HCT116 (cell line): Measurements from ENCODE around the gene MAGOHB. TPM values are rescaled to one million over a fixed set of nuclear protein-coding genes. Genes with fewer than 3 reads are reported as not detected.

Experiments
- ATAC-seq: fragments of 200-7000 bp; cut with Tn5 transposase; 2 replicates; pipeline ENCODE4 v1.9.1; 2020; ENCODE audit warnings: mild to moderate bottlenecking, moderate library complexity
- BruUV-seq: library from RNA; stranded (reverse); fragments of 400-500 nt; replicated peaks from 2 replicates; lab custom pipeline; 2021; lab: Mats Ljungman, UMichigan
- CTCF ChIA-PET: fragments of 300-600 bp; sonication (Branson Sonifier 250); formaldehyde crosslinking; loops from one replicate; lab custom pipeline; 2021; ENCODE audit warnings: antibody characterized with exemption; lab: Charles Lee
- POLR2A ChIA-PET: fragments of 300-600, 350-600 bp; sonication (Branson Sonifier 250); formaldehyde crosslinking; loops from one replicate; lab custom pipeline; 2021; ENCODE audit warnings: antibody characterized with exemption; lab: Charles Lee
- RAD21 ChIA-PET, 2 experiments: fragments of 300-600 bp; sonication (Branson Sonifier 250); formaldehyde crosslinking; loops; one replicate each; lab custom pipeline; 2023; ENCODE audit warnings: low total read pairs in 2 of 2; ENCODE audit not compliant: uncharacterized antibody in 2 of 2, unreplicated experiment in 2 of 2, low non-redundant PET in 1 of 2; lab: Charles Lee
- DNase-seq: peaks from one replicate; pipeline ENCODE4 v3.0.0-alpha.2; 2010; ENCODE audit warnings: low read depth, low spot score
- H2AFZ ChIP-seq: fragments of 200-600 bp; shearing (Covaris generic), sonication (generic); 2 replicates; pipeline ENCODE4 v1.6.1; 2017; ENCODE audit warnings: low read depth, mixed run types, mixed read lengths, antibody characterized with exemption, low read length; ENCODE audit not compliant: poor library complexity, severe bottlenecking
- H3K27ac ChIP-seq: 2 replicates; pipeline ENCODE4 v1.5.1; 2012; ENCODE audit warnings: low read depth, low read length
- H3K27me3 ChIP-seq: fragments of 200-600 bp; sonication (generic); 2 replicates; pipeline ENCODE4 v1.6.1; 2016; ENCODE audit warnings: mixed run types, low read length, mixed read lengths; ENCODE audit not compliant: insufficient read depth
- H3K36me3 ChIP-seq, 2 experiments: fragments of 200-500 bp in 1 of 2; fragments of 200-600 bp in 1 of 2; sonication (Bioruptor generic) in 1 of 2; sonication (generic) in 1 of 2; 2 replicates each; pipeline versions ENCODE4 v1.5.1 to v1.6.1; 2014 to 2016; ENCODE audit warnings: low read length in 2 of 2, inconsistent platforms in 1 of 2, mixed read lengths in 1 of 2, mixed run types in 1 of 2; ENCODE audit not compliant: insufficient read depth in 2 of 2, control insufficient read depth in 1 of 2
- H3K4me1 ChIP-seq, 2 experiments: fragments of 200-600 bp in 1 of 2; sonication (generic) in 1 of 2; 2 replicates each; pipeline versions ENCODE4 v1.5.1 to v1.6.1; 2012 to 2017; ENCODE audit warnings: low read length in 2 of 2, inconsistent platforms in 1 of 2, mild to moderate bottlenecking in 1 of 2, mixed read lengths in 1 of 2, mixed run types in 1 of 2, moderate library complexity in 1 of 2; ENCODE audit not compliant: insufficient read depth in 2 of 2, control insufficient read depth in 1 of 2
- H3K4me2 ChIP-seq: fragments of 200-600 bp; sonication (generic); 2 replicates; pipeline ENCODE4 v1.6.1; 2017; ENCODE audit warnings: mixed run types, low read length, mixed read lengths
- H3K4me3 ChIP-seq, 2 experiments: fragments of 200-600 bp in 1 of 2; sonication (generic) in 1 of 2; replicated peaks in 1 of 2; 2 replicates each; pipeline ENCODE4 v1.5.1; 2011 to 2016; ENCODE audit warnings: low read length in 2 of 2, control low read depth in 1 of 2, low read depth in 1 of 2, mild to moderate bottlenecking in 1 of 2, mixed read lengths in 1 of 2, mixed run types in 1 of 2
- H3K79me2 ChIP-seq: fragments of 200-600 bp; sonication (generic); 2 replicates; pipeline ENCODE4 v1.6.1; 2017; ENCODE audit warnings: mild to moderate bottlenecking, mixed run types, low read length, moderate library complexity, mixed read lengths; ENCODE audit not compliant: insufficient read depth
- H3K9ac ChIP-seq: fragments of 200-600 bp; sonication (generic); 2 replicates; pipeline ENCODE4 v1.6.1; 2016; ENCODE audit warnings: low read length, mixed read lengths
- H3K9me2 ChIP-seq: fragments of 200-600 bp; sonication (generic), shearing (Covaris generic); 2 replicates; pipeline ENCODE4 v1.6.1; 2017; ENCODE audit warnings: mixed run types, mild to moderate bottlenecking, moderate library complexity; ENCODE audit not compliant: insufficient read depth
- H3K9me3 ChIP-seq, 2 experiments: fragments of 200-500 bp in 1 of 2; fragments of 200-600 bp in 1 of 2; sonication (Bioruptor generic) in 1 of 2; sonication (generic) in 1 of 2; 2 replicates each; pipeline ENCODE4 v1.6.1; 2014 to 2017; ENCODE audit warnings: low read length in 2 of 2, mixed read lengths in 2 of 2, inconsistent platforms in 1 of 2, low read depth in 1 of 2, mild to moderate bottlenecking in 1 of 2, mixed run types in 1 of 2, moderate library complexity in 1 of 2; ENCODE audit not compliant: control insufficient read depth in 1 of 2, insufficient read depth in 1 of 2
- H4K20me1 ChIP-seq: fragments of 200-600 bp; sonication (generic), shearing (Covaris generic); 2 replicates; pipeline ENCODE4 v1.6.1; 2017; ENCODE audit warnings: mixed run types, mild to moderate bottlenecking, moderate library complexity; ENCODE audit not compliant: insufficient read depth
- CBX3 ChIP-seq: IDR thresholded peaks from 2 replicates; pipeline ENCODE4 v1.6.1; 2012; ENCODE audit warnings: low read depth
- EZH2 ChIP-seq: fragments of 200-600 bp; sonication (generic); IDR thresholded peaks from 2 replicates; pipeline ENCODE4 v1.6.1; 2017; ENCODE audit warnings: antibody characterized with exemption, mixed run types
- FOSL1 ChIP-seq: IDR thresholded peaks from 2 replicates; pipeline ENCODE4 v1.6.1; 2012; ENCODE audit warnings: low read depth
- JUND ChIP-seq: IDR thresholded peaks from 2 replicates; pipeline ENCODE4 v1.6.1; 2012
- POLR2A ChIP-seq: IDR thresholded peaks from 2 replicates; pipeline ENCODE4 v1.7.0; 2011; ENCODE audit warnings: borderline replicate concordance; ENCODE audit not compliant: insufficient read depth, insufficient read length; ENCODE audit errors: extremely low read depth
- POLR2AphosphoS5 ChIP-seq: IDR thresholded peaks from 2 replicates; pipeline ENCODE4 v1.6.1; 2011; ENCODE audit warnings: mild to moderate bottlenecking, low read depth, low read length, moderate library complexity
- REST ChIP-seq: IDR thresholded peaks from 2 replicates; pipeline ENCODE4 v1.6.1; 2012; ENCODE audit warnings: low read depth
- SP1 ChIP-seq: IDR thresholded peaks from 2 replicates; pipeline ENCODE4 v1.6.1; 2012; ENCODE audit warnings: low read depth
- ZFX ChIP-seq: fragments of 450-650 bp; IDR thresholded peaks from 2 replicates; pipeline ENCODE4 v1.6.1; 2017
- ZNF274 ChIP-seq: fragments of 200-500 bp; sonication (Bioruptor generic); IDR thresholded peaks from 2 replicates; pipeline ENCODE4 v1.6.1; 2014; ENCODE audit warnings: mild to moderate bottlenecking, low read depth, low read length, inconsistent platforms
- intact Hi-C: fragments of 100-400 bp; cut with micrococcal nuclease; formaldehyde crosslinking; loops from 2 replicates; pipeline ENCODE4 v1.10.0; 2022
- total RNA-seq: library from RNA; stranded (reverse); gene quantifications from one replicate; pipeline ENCODE4 v1.2.1, GENCODE V29; 2021; ENCODE audit not compliant: unreplicated experiment
- TF ChIP-seq, protein P1 (sequence below): IDR thresholded peaks from 2 replicates; pipeline ENCODE4 v1.6.1; 2011; ENCODE audit warnings: mild to moderate bottlenecking, low read length, moderate library complexity; ENCODE audit not compliant: insufficient replicate concordance; ENCODE audit errors: extremely low read depth
- TF ChIP-seq, protein P2 (sequence below), 3 experiments: fragments of 200-600 bp in 1 of 3; sonication (generic) in 1 of 3; IDR thresholded peaks in 2 of 3; conservative IDR thresholded peaks in 1 of 3; 2 replicates each; pipeline ENCODE4 v1.5.1; 2012 to 2017; ENCODE audit warnings: low read depth in 2 of 3, low read length in 2 of 3, antibody characterized with exemption in 1 of 3, borderline replicate concordance in 1 of 3, control low read depth in 1 of 3, mild to moderate bottlenecking in 1 of 3, mixed read lengths in 1 of 3, mixed run types in 1 of 3, moderate library complexity in 1 of 3; ENCODE audit not compliant: insufficient read depth in 1 of 3

MAGOHB gene
- total RNA-seq, 1 experiment from 2014 or later: 55.8 TPM

DNA sequence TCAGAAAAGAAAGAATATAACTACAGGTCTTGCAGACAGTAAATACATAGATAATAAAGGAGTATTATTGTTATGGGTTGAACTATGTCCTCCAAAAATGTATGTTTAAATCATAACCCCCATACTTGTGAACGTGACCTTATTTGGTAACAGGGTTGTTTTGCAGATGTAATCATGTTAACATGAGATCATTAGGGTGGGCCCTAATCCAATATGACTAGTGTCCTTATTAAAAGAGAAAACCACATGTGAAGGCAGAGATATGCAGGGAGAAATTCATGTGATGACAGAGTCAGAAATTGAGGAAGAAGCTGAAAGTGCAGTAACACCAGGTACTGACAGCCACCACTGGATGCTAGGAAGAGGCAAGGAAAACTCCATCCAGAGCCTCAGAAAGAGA is 29.0 kb downstream of the MAGOHB start:
- Histone ChIP-seq H3K9ac (no peak overlapping the region), H3K4me1 (no peaks in the 10 kb centered on the region), H3K79me2 (no peaks in the 10 kb centered on the region), H4K20me1 (no peaks in the 10 kb centered on the region), H3K4me2 (no peak overlapping the region), H3K4me3 (no peak overlapping the region), H2AFZ (no peak overlapping the region), H3K27me3 (no peaks in the 10 kb centered on the region), H3K9me2 (no peaks in the 10 kb centered on the region), H3K27ac (no peak overlapping the region), H3K36me3 (0 out of 4 replicates have a peak, but pooled peaks cover 2 to 9% of the 10 kb centered on the region in 2 experiments), H3K9me3 (no peaks in the 10 kb centered on the region)
- intact Hi-C loops: no loop called here
- no peak for DNase-seq
- TF ChIP-seq EZH2 (no peak), POLR2A (no peak), SP1 (no peak), CBX3 (no peak), POLR2AphosphoS5 (no peak), ZFX (no peak), JUND (no peak), FOSL1 (no peak), REST (no peak), ZNF274 (no peak)
- TF ChIP-seq, protein P1, sequence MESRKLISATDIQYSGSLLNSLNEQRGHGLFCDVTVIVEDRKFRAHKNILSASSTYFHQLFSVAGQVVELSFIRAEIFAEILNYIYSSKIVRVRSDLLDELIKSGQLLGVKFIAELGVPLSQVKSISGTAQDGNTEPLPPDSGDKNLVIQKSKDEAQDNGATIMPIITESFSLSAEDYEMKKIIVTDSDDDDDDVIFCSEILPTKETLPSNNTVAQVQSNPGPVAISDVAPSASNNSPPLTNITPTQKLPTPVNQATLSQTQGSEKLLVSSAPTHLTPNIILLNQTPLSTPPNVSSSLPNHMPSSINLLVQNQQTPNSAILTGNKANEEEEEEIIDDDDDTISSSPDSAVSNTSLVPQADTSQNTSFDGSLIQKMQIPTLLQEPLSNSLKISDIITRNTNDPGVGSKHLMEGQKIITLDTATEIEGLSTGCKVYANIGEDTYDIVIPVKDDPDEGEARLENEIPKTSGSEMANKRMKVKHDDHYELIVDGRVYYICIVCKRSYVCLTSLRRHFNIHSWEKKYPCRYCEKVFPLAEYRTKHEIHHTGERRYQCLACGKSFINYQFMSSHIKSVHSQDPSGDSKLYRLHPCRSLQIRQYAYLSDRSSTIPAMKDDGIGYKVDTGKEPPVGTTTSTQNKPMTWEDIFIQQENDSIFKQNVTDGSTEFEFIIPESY: no peak
- TF ChIP-seq, protein P2, sequence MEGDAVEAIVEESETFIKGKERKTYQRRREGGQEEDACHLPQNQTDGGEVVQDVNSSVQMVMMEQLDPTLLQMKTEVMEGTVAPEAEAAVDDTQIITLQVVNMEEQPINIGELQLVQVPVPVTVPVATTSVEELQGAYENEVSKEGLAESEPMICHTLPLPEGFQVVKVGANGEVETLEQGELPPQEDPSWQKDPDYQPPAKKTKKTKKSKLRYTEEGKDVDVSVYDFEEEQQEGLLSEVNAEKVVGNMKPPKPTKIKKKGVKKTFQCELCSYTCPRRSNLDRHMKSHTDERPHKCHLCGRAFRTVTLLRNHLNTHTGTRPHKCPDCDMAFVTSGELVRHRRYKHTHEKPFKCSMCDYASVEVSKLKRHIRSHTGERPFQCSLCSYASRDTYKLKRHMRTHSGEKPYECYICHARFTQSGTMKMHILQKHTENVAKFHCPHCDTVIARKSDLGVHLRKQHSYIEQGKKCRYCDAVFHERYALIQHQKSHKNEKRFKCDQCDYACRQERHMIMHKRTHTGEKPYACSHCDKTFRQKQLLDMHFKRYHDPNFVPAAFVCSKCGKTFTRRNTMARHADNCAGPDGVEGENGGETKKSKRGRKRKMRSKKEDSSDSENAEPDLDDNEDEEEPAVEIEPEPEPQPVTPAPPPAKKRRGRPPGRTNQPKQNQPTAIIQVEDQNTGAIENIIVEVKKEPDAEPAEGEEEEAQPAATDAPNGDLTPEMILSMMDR (IDR thresholded peaks at IDR 0.05 in 2 of 3, conservative IDR thresholded peaks at IDR 0.05 in 1 of 3; ENCODE audit: borderline replicate concordance in 1 of 3, insufficient read depth in 1 of 3, low read depth in 2 of 3, low read length in 2 of 3): no peak
- BruUV-seq: no TSS peak
- ChIA-PET POLR2A (no interaction called here), CTCF (no interaction called here), RAD21 (no interaction called here)
- no peak for ATAC-seq
